HG03039 (cell line): ENCODE results near the gene GDF11.
"Not testable (repeated sequence)": the region's sequence is repeated elsewhere in the genome, so short reads cannot be mapped to it uniquely, and the experiment has no call there.

Experiments used
- ATAC-seq: cut with Tn5 transposase; IDR thresholded peaks from one replicate; pipeline ENCODE4 v1.9.1; 2021; ENCODE audit warnings: mild to moderate bottlenecking, moderate library complexity; ENCODE audit not compliant: unreplicated experiment

The GDF11 gene

GRCh38 chr12:55738123-55739024, 4.5 kb upstream of the GDF11 start:
- peak; percentile 66 for ATAC-seq

DNA sequence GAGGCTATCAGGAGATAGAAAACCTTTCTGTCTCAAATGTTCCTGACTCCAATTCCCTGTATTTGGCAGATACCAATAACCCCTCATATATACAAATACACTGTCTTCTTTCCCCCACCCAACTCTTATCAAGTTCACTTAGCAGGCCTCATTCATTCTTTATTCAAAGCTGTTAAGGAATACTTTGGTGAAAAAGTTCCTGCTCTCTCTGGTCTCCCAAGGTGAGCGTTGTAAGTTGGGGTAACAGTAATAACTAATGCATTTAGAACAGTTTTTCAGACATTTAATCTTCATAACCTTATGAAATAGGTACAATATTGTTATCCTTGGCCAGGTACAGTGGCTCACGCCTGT, 3.9 kb upstream of the GDF11 start:
- ATAC-seq: no peak

- no peak for ATAC-seq
Observed at GRCh38 chr12:55741931-55742680, 816 bp upstream of the GDF11 start.

- ATAC-seq: peak; percentile 35
Observed at GRCh38 chr12:55743406-55744339, 751 bp downstream of the GDF11 start.

GRCh38 chr12:55744340-55745030, 1.6 kb downstream of the GDF11 start:
- ATAC-seq: no peak

DNA sequence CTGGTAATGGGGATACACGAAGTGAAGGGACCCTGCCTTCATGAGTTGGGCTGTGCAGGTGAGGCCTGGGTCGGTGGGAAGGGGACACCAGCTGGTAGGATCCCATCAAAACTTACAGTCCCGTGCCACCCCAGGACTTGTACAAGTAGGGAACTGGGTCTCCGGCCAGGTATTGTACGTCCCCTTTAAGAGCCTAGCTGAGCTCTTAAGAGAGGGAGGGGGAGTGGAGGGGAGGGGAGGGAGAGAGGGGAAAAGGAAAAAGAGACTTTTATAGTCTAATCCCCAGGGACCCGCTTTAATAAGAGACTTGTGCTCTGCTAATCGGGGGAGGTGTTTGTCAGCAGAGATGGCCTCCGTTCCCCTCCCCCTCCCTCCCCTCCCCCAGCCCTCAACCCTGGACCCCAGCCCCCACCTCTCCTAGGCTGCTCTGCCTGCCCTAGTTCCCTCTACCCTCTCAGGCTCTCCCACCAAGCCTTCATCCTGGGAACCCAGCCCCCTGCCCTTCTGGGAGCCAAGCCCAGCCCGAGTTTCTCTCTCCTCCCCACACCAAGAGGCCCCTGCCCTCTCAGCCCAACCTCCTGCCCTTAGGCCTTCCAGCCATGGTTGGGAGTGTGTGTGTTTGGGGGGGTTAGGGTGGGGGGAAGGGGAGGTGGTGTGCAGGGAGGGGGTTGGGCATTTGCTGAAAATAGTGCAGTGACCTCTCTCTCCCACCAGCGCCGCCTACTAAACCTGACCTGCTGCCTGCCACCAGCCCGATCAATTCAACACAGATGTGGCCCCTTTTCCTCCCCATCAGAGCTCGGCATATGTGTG, 2.6 kb downstream of the GDF11 start:
- ATAC-seq: no peak

- ATAC-seq: no peak
Observed at GRCh38 chr12:55746174-55746912, 3.4 kb downstream of the GDF11 start.

- ATAC-seq: no peak
Observed at GRCh38 chr12:55746913-55747231, 4.0 kb downstream of the GDF11 start.

DNA sequence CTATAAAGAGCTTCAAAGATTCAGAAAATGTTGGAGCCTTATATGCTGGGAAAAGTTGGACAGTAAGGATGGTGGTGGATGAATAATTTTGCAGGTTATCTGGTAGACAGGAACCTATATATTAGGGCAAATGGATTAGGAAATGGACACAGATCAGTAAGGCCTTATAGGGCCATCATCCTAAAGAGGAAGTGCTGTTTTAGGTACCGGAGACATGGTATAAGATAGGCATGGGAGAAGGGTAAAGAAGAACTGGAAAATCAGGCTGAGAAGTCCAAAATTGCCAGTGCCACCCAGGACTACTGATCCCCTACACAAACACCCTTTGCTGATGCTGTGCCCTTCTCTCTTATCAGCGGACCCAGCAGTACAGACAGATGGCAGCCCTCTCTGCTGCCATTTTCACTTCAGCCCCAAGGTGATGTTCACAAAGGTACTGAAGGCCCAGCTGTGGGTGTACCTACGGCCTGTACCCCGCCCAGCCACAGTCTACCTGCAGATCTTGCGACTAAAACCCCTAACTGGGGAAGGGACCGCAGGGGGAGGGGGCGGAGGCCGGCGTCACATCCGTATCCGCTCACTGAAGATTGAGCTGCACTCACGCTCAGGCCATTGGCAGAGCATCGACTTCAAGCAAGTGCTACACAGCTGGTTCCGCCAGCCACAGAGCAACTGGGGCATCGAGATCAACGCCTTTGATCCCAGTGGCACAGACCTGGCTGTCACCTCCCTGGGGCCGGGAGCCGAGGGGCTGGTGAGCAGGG, 5.5 kb downstream of the GDF11 start:
- no peak for ATAC-seq

- ATAC-seq: no peak
Observed at GRCh38 chr12:55755246-55755645, 12.3 kb downstream of the GDF11 start.

DNA sequence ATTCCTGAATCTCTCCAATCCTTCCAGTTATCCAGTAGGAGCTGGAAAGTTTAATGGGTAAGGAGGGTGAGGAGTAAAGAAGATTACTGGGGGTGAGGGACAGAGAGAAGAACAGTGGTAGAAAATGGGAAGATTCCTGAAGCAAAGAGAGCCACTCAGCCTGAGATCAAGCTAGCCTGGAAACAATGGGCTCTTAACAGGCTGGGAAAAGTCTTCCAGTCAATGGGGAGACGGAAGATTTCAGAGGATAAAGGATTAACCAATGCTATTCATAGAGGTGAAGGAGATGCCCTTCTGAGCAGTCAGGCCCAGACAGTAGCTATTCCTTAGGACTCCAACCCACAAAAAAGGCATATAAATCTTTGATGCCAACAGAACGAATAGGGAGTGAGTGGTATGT, 14.8 kb downstream of the GDF11 start:
- ATAC-seq: no peak

GRCh38 chr12:55758575-55758974, 15.7 kb downstream of the GDF11 start:
- ATAC-seq: not testable (repeated sequence)

DNA sequence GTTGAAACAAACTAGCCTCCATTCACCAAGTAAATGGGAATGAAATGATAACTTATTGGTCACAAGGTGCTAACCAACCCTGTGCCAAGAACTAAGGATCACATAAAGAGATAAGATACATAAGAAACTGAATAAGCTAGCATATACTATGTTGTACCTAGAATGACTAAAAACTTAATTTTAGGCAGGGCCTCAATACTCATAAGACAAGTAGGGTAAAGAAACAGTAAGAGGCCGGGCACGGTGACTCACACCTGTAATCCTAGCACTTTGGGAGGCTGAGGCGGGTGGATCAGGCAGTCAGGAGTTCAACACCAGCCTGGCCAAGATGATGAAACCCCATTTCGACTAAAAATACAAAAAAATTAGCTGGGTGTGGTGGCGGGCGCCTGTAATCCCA, 17.7 kb downstream of the GDF11 start:
- no peak for ATAC-seq

- no peak for ATAC-seq
Observed at GRCh38 chr12:55762646-55763045, 19.7 kb downstream of the GDF11 start.

- ATAC-seq: no peak
Observed at GRCh38 chr12:55765736-55766290, 22.9 kb downstream of the GDF11 start.

DNA sequence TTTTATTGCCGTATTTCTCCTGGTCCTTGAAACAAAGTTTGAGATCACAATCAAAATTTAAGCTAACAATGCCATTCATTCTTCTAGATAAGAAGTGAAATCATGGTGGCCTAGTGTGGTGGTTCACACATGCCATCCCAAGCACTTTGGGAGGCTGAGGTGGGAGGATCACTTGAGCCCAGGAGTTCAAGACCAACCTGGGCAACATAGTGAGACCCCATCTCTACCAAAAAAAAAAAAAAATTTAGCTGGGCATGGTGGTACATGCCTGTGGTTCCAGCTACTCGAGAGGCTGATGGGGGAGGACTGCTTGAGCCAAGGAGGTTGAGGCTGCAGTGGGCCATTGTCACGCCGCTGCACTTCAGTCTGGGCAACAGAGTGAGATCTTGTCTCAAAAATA, 24.2 kb downstream of the GDF11 start:
- ATAC-seq: no peak

GRCh38 chr12:55771736-55772135, 28.8 kb downstream of the GDF11 start:
- no peak for ATAC-seq

DNA sequence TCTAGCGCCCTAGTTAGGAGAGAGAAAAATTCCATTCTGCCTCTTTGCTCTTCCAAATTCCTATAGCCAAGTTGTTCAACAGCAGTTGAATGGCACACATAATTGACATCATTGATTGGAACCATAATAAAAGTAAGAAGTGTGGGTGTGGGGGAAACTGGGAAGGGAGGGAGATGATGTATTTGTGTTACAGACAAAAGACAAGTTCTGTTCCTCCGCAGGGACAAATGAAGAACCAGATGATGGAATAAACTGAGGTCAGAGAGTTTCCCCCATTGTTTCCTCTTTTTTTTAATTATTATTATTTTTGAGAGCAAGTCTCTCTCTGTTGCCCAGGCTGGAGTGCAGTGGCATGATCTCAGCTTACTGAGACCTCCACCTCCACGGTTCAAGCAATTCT, 34.9 kb downstream of the GDF11 start:
- no peak for ATAC-seq
